ENCODE measurements around the gene NCKAP5L. TPM values are rescaled to one million over a fixed set of nuclear protein-coding genes. Genes with fewer than 3 reads are reported as not detected.

The NCKAP5L gene
- polyA plus RNA-seq, 1 donor (not counting 4 experiments of a cell fraction or from before 2014, with no cell fraction given) = 3.9 TPM

DNA sequence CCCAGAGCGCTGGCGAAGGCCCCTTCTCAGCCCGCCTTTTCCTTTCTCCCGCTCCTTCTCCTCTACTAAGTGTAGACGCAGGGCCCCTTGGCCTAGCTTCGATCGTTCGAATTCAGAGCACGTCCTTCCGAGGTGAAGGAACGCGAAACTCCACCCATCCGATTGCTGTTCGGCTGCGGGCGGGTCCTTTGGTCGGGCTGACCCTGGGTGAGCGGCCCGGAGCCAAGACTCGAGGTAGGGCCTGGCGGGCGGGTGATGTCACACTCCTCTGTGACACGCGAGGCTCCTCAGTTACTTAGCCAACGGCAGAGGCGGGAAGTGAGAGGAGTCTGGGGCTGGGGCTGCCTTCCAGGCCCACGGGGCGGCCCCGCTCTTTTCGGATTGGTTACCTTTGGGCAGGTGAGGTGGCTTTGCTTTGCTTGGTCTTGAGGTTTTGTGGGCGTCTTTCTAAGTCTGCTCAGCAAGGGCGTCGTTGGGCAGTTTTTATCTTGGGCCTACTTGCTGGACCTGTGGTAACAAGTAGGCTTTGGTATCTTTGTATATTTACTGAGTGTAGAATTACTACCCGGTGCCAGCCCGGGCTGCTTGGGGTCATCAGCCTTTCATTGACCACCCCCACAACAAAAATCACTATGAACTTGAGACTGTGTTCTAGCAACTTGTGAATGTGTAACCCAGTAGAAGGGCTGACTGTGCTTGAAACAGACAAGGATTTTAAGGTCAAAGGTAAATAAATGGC lies 86.2 kb downstream of the NCKAP5L start:
- Histone ChIP-seq H3K4me1 (ENCODE audit: control insufficient read depth, extremely low read depth, insufficient read depth, low read length) (peaks cover 24% of the 10 kb centered on the region), H3K27me3 (ENCODE audit: control insufficient read depth, extremely low read depth, insufficient read depth, low read length) (no peaks in the 10 kb centered on the region), H4K20me1 (ENCODE audit: control insufficient read depth, extremely low read depth, insufficient read depth, low read length) (peaks cover 37% of the 10 kb centered on the region), H3K4me2 (ENCODE audit: control insufficient read depth, extremely low read depth, insufficient read depth, low read depth, low read length) (peak overlapping the region; percentile 97), H3K79me2 (ENCODE audit: control insufficient read depth, insufficient read depth, low read length) (peaks cover 53% of the 10 kb centered on the region), H3K36me3 (ENCODE audit: control insufficient read depth in 2 of 2, extremely low read depth in 1 of 2, insufficient read depth in 2 of 2, low read length in 2 of 2) (peaks cover 3 to 13% of the 10 kb centered on the region in 2 experiments), H3K4me3 (ENCODE audit: control insufficient read depth in 2 of 3, extremely low read depth in 1 of 3, insufficient read depth in 2 of 3, low read depth in 1 of 3, low read length in 3 of 3) (peak overlapping the region; percentile 65 to 97 (median 87)), H3K27ac (ENCODE audit: control insufficient read depth, insufficient read depth, low read length) (peak overlapping the region; percentile 89), H2AFZ (ENCODE audit: control insufficient read depth, low read length) (peak overlapping the region; percentile 51), H3K9me3 (ENCODE audit: control insufficient read depth, low read depth, low read length) (no peaks in the 10 kb centered on the region), H3K9me1 (ENCODE audit: control insufficient read depth, extremely low read depth, insufficient read depth, low read length) (no peaks in the 10 kb centered on the region), H3K9ac (ENCODE audit: control insufficient read depth, extremely low read depth, insufficient read depth, low read length) (peak overlapping the region; percentile 88)
- TF ChIP-seq CTCF (optimal IDR thresholded peaks at IDR 0.05 in 1 of 3, IDR thresholded peaks at IDR 0.05 in 1 of 3, conservative IDR thresholded peaks at IDR 0.05 in 1 of 3; ENCODE audit: extremely low read depth in 1 of 3, insufficient read depth in 2 of 3, low read length in 3 of 3) = no peak
- no peak for TF ChIP-seq EZH2 (IDR thresholded peaks at IDR 0.05; ENCODE audit: low read length)
- FAIRE-seq = peak; percentile 5
- peak; percentile 45 for DNase-seq (ENCODE audit: low read depth, low spot score)
- dilution Hi-C loops (cut with MboI; ENCODE audit: extremely low pct_ligation_motif_present, low sequenced_read_pairs) = no loop called here

Small RNAs within 50 kb of the gene (small RNA-seq; reads per million reads assigned to genes)
- gene LSM6P2 (ENCODE audit: insufficient read length in 3 of 3, low read depth in 3 of 3, low replicate concordance in 1 of 3) = 0 reads per million in 3 experiments

Other genes with a start within 250 kb of the NCKAP5L start
- 0.12 to 0.23 TPM (median 0.13 TPM) in 3 replicates for gene FAM186B, start 222.8 kb downstream of the NCKAP5L start, polyA plus RNA-seq
- gene PRPF40B, start 204.9 kb downstream of the NCKAP5L start, polyA plus RNA-seq = 12.7 to 19.0 TPM (median 13.3 TPM) in 3 replicates
- gene FMNL3, start 121.0 kb downstream of the NCKAP5L start, polyA plus RNA-seq = 1.1 to 1.4 TPM (median 1.2 TPM) in 3 replicates
- 619 to 815 TPM (median 668 TPM) in 3 replicates for gene TMBIM6, start 86.9 kb downstream of the NCKAP5L start, polyA plus RNA-seq
- 2.9 to 3.7 TPM (median 3.4 TPM) in 3 replicates for gene BCDIN3D, start 14.7 kb upstream of the NCKAP5L start, polyA plus RNA-seq
- 0.07 TPM in 1 of 3 replicates, not detected in the others for gene FAIM2, start 75.5 kb upstream of the NCKAP5L start, polyA plus RNA-seq
- not detected in 3 replicates for gene AQP2, start 122.3 kb upstream of the NCKAP5L start, polyA plus RNA-seq
- gene AQP5, start 133.5 kb upstream of the NCKAP5L start, polyA plus RNA-seq = not detected in 3 replicates
- gene AQP6, start 144.5 kb upstream of the NCKAP5L start, polyA plus RNA-seq = 0.28 to 0.57 TPM (median 0.45 TPM) in 3 replicates
- 27.7 to 57.1 TPM (median 45.2 TPM) in 3 replicates for gene RACGAP1, start 197.1 kb upstream of the NCKAP5L start, polyA plus RNA-seq
- gene ASIC1, start 229.2 kb upstream of the NCKAP5L start, polyA plus RNA-seq = 5.7 to 8.3 TPM (median 5.7 TPM) in 3 replicates